Hepatocyte (in vitro differentiated cells): Measurements from ENCODE around the gene NXPH4.

ENCODE experiments used
- CTCF ChIP-seq: fragments of 200-600 bp; sonication (generic); IDR thresholded peaks from 2 replicates; pipeline ENCODE4 v1.5.1; 2016; ENCODE audit warnings: antibody characterized with exemption, mild to moderate bottlenecking; ENCODE audit not compliant: poor library complexity
- EZH2 ChIP-seq: fragments of 200-600 bp; sonication (generic); IDR thresholded peaks from 2 replicates; pipeline ENCODE4 v1.6.1; 2016; ENCODE audit warnings: antibody characterized with exemption, mild to moderate bottlenecking, borderline replicate concordance

GRCh38 chr12:57173089-57173488 lies 43.5 kb upstream of the NXPH4 start:
- TF ChIP-seq CTCF: peak; percentile 55
- no peak for TF ChIP-seq EZH2
